22Rv1 (cell line): ENCODE data around the gene GJC2.

Source experiments
- H3K27ac ChIP-seq: fragments of 450-650 bp; 2 replicates; pipeline ENCODE4 v1.5.1; 2017
- ZFX ChIP-seq: fragments of 450-650 bp; IDR thresholded peaks from 2 replicates; pipeline ENCODE4 v1.6.1; 2017; ENCODE audit warnings: antibody characterized with exemption, borderline replicate concordance
- TF ChIP-seq, protein P1 (sequence below): fragments of 450-650 bp; IDR thresholded peaks from 2 replicates; pipeline ENCODE4 v1.5.1; 2017; ENCODE audit warnings: mild to moderate bottlenecking

The GJC2 gene

GRCh38 chr1:228170666-228171065 is 20.9 kb downstream of the GJC2 start:
- TF ChIP-seq ZFX, result no peak
- TF ChIP-seq, protein P1, sequence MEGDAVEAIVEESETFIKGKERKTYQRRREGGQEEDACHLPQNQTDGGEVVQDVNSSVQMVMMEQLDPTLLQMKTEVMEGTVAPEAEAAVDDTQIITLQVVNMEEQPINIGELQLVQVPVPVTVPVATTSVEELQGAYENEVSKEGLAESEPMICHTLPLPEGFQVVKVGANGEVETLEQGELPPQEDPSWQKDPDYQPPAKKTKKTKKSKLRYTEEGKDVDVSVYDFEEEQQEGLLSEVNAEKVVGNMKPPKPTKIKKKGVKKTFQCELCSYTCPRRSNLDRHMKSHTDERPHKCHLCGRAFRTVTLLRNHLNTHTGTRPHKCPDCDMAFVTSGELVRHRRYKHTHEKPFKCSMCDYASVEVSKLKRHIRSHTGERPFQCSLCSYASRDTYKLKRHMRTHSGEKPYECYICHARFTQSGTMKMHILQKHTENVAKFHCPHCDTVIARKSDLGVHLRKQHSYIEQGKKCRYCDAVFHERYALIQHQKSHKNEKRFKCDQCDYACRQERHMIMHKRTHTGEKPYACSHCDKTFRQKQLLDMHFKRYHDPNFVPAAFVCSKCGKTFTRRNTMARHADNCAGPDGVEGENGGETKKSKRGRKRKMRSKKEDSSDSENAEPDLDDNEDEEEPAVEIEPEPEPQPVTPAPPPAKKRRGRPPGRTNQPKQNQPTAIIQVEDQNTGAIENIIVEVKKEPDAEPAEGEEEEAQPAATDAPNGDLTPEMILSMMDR, result no peak
- H3K27ac ChIP-seq, result no peak overlapping the region

DNA sequence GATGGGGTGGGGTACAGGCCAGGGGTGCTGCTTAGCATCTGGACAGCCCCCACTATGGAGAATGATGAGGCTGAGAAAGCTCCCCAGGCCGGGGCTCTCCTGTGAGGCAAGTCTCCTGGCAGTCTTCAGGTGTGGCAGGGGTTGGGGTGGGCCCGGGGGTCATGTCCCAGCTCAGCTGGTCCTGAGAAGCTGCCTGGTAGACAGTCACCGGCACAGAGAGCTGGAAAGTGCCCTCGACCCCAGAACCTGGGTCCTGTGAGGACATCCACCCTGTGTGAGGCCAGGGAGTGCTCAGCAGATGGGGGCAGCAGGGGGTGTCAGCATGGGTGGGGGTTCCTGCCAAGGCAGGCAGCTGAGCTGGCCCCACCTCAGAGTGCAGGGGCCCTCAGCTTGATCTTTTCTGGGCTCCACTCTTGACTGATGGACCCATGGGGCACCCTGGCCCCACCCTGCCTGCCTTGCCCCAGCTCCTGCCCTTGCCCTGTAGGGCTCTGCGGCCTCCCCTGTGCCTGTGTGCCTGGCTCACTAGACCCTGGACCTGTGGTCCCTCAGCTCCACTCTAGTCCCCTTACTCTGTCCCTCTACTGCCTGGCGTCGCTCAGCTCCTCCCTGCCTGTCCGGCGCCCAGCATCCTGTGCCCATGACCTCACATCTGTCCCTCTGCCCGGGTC is 21.6 kb downstream of the GJC2 start:
- no peak for TF ChIP-seq ZFX
- TF ChIP-seq, protein P1, result no peak
- H3K27ac ChIP-seq, result no peak overlapping the region

DNA sequence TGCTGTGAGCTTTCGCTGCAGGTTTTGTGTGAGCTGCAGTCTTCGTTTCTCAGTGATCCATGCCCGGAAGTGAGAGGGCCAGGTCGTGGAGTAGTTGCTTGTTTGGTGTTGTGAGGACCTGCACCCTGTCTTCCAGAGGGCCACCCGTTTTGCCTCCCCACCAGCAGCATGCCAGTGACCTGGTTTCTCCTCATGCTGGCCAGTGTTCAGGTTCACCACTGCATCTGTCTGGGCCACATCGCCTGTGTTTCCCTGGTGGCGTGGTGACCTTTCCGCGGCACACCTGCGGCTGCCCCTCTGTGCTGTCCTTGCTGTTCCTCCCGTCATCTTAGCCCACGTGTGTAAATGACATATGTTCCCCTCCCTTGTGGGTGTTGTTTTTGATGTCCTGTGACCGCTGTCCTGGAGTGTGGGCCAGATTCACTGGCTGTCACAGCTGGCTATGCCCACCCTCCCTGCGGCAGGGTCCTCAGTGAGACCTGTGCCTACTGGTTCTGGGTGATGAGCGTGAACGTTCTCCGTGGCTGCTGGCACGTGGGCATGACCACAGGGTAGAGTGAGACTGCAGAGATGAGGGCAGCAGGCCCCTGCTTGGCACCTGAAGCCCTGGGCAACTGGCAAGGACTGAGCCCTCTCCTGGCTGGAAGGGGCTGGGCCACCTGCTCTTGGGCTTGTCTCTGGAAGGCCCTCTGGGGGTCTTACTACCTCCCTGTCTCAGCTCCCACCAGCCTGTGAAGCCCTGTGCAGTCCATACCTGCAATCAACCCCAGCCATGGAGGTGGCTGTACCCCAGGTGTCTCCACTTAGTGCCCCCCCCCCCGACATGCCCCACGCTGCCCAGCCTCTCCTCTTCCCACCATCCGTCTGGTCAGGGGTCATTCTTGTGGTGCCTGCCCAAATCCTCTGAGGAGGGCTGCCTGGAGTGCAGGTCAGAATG is 23.1 kb downstream of the GJC2 start:
- TF ChIP-seq ZFX, result no peak
- TF ChIP-seq, protein P1, result no peak
- H3K27ac ChIP-seq, result 0 out of 2 replicates have a peak overlapping the region, but pooled peaks have one; percentile 27

DNA sequence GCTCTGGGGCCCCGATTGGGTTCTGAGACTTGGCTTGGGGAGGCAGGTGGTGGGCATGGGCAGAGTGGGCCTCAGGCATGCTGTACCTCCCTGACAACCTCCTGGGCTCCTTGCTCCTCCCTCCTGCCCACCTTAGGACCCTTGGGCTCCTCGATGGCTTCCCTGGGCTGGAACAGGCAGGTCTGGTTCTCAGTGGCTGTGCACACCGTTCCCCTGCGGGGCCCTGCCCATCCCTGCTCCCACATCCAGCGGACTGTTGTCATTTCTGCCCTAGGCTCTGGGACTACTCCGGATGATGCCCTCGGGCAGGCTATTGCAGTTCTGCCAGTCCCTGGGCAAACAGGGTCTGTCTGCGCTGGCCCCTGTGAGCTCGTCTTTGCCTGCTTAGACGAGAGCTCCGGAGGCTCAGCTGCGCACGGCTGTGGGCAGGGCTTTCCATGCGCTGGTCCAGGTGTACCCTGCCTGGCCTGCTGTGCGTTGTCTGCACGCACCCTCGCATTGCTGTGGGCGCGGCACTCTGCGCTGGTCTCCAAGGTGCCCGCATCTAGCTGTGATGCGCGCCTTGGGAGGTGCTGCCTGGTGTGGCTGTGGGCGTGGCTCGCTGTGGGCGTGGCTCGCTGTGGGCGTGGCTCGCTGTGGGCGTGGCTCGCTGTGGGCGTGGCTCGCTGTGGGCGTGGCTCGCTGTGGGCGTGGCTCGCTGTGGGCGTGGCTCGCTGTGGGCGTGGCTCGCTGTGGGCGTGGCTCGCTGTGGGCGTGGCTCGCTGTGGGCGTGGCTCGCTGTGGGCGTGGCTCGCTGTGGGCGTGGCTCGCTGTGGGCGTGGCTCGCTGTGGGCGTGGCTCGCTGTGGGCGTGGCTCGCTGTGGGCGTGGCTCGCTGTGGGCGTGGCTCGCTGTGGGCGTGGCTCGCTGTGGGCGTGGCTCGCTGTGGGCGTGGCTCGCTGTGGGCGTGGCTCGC is 24.1 kb downstream of the GJC2 start:
- H3K27ac ChIP-seq, result 0 out of 2 replicates have a peak overlapping the region, but pooled peaks have one; percentile 27

DNA sequence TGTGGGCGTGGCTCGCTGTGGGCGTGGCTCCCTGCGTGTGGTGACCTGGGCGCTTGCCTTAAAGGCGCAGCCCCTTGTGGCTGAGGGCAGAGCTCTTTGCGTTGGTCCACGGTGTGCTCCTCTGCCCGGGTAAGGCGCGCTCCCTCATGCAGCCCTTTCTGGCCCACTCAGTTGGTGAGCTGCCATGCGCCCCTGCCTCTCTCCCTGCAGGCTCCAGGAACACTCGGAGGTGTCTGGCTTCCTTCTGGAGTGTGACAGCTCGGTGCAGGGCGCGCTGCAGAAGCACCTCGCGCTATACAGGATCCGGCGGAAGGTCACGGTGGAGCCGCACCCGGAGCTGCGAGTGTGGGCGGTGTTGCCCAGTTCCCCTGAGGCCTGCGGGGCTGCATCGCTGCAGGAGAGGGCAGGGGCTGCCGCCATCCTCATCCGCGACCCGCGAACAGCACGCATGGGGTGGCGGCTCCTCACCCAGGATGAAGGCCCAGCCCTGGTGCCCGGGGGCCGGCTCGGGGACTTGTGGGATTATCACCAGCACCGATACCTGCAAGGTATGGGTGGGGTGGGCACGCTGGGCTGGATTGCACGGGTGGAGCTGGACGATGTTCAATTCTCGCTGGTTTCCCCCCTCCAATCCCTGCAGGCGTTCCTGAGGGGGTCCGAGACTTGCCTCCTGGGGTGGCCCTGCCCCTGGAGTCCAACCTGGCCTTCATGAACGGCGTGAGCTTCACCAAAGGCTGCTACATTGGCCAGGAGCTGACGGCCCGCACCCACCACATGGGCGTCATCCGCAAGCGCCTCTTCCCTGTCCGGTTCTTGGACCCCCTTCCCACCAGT is 25.0 kb downstream of the GJC2 start:
- TF ChIP-seq ZFX, result no peak
- TF ChIP-seq, protein P1, result no peak
- H3K27ac ChIP-seq, result peak overlapping the region; percentile 65

DNA sequence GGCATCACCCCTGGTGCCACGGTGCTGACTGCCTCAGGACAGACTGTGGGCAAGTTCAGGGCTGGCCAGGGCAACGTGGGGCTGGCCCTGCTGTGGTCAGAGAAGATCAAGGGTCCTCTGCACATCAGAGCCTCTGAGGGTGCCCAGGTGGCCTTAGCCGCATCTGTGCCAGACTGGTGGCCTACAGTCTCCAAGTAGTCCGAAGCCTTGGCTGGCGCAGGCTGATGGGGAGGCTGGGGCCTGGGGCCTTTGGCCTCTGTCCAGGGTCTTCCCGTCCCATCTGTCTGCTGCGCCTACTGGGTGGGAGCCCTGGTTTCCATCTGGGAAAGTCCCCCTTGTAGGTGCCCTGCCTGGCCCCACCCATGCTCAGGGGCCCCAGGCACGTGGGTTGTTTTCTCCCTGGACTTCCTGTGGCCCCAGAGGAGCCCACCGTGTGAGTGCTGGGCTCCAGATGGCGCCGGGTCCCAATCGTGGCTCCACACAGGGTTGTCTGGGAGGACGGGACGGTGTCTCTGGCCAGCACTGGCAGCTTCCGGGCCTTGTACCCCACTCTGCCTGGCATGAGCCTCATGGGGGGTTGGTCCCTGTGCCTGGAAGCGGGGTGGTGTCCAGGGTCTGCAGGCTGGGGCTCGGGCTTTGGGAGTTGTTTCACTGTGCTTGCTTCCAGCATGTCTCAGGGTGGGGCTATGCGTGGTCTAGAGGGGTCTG is 25.7 kb downstream of the GJC2 start:
- TF ChIP-seq, protein P1, result no peak
- TF ChIP-seq ZFX, result no peak
- H3K27ac ChIP-seq, result no peak overlapping the region; the same call in 1 of the 2 replicates
